Activated CD4-positive, alpha-beta T cell treated with anti-CD3 and anti-CD28 coated beads, Interleukin-2, Interleukin-6, amounts not matched to agents 100 ng/mL and 50 ng/mL, durations not matched to agents 16 hours and 8 hours (primary cell): ENCODE data around the gene NCK2.

Experiments used
- DNase-seq: peaks from one replicate; pipeline ENCODE4 v3.0.0-alpha.2; 2020

The NCK2 gene

GRCh38 chr2:105934467-105934866 is 189.8 kb downstream of the NCK2 start:
- DNase-seq = peak; percentile 69

GRCh38 chr2:105935063-105935462 is 190.4 kb downstream of the NCK2 start:
- DNase-seq = peak; percentile 8

- DNase-seq = no peak
Observed at GRCh38 chr2:105936954-105937353, 192.2 kb downstream of the NCK2 start.

- no peak for DNase-seq
Observed at GRCh38 chr2:105937498-105938097, 192.9 kb downstream of the NCK2 start.
